ENCODE results near the gene TAOK3. TPM values are rescaled to one million over a fixed set of nuclear protein-coding genes. Genes with fewer than 3 reads are reported as not detected.

The TAOK3 gene
- 10 to 100 TPM; 43.5 to 57.8 (median 46.9) TPM for total RNA-seq

GRCh38 chr12:118372541-118373495, at the start of gene TAOK3:
Gene TAOK3, minus strand, starts transcription at chr12:118372907. Its CDS starts 117,340 bp downstream, at chr12:118255567.
- TF ChIP-seq CTCF (IDR thresholded peaks at IDR 0.05) (no peak), POLR2AphosphoS5 (IDR thresholded peaks at IDR 0.05) (peak; percentile 62 to 87 (median 74)), POLR2A (IDR thresholded peaks at IDR 0.05) (peak; percentile 83)

GRCh38 chr12:118420673-118421072, 48.0 kb upstream of the TAOK3 start:
- Histone ChIP-seq H3K36me3 (no peaks in the 10 kb centered on the region), H3K4me1 (no peaks in the 10 kb centered on the region), H3K9me3 (no peaks in the 10 kb centered on the region), H3K4me3 (no peak overlapping the region), H3K27ac (no peak overlapping the region), H3K27me3 (no peaks in the 10 kb centered on the region)
- TF ChIP-seq CTCF (IDR thresholded peaks at IDR 0.05) (no peak), POLR2AphosphoS5 (IDR thresholded peaks at IDR 0.05) (no peak), POLR2A (IDR thresholded peaks at IDR 0.05) (no peak)
- no peak for DNase-seq (ENCODE audit: low spot score in 2 of 2)
- intact Hi-C loops (cut with DNase I; ENCODE audit: low total_unique reads), result no loop called here

More at GRCh38 chr12:118372541-118373495, at the start of gene TAOK3:
- peaks cover 0 to 15% of the 10 kb centered on the region in 2 donors for H3K4me1 ChIP-seq
- H3K9me3 ChIP-seq, result no peaks in the 10 kb centered on the region
- H3K27me3 ChIP-seq, result no peaks in the 10 kb centered on the region
- H3K27ac ChIP-seq, result peak within 1 kb of the TSS; percentile 60 to 88
- peak; percentile 98 to 99 for DNase-seq (ENCODE audit: low spot score in 2 of 2)
- H3K4me3 ChIP-seq, result peak within 1 kb of the TSS; percentile 75 to 88 (median 86)
- intact Hi-C loops (cut with DNase I; ENCODE audit: low total_unique reads), result no loop called here
- H3K36me3 ChIP-seq, result no peaks in the 10 kb centered on the region

- no peak for DNase-seq (ENCODE audit: low spot score in 2 of 2)
- intact Hi-C loops (cut with DNase I; ENCODE audit: low total_unique reads), result no loop called here
- Histone ChIP-seq H3K27ac (no peak overlapping the region), H3K36me3 (no peaks in the 10 kb centered on the region), H3K4me1 (no peaks in the 10 kb centered on the region), H3K9me3 (no peaks in the 10 kb centered on the region), H3K27me3 (no peaks in the 10 kb centered on the region), H3K4me3 (no peak overlapping the region)
- TF ChIP-seq POLR2AphosphoS5 (IDR thresholded peaks at IDR 0.05) (no peak), CTCF (IDR thresholded peaks at IDR 0.05) (no peak), POLR2A (IDR thresholded peaks at IDR 0.05) (no peak)
Measured at GRCh38 chr12:118418385-118419057, 45.8 kb upstream of the TAOK3 start.

GRCh38 chr12:118417942-118418341, 45.2 kb upstream of the TAOK3 start:
- no peaks in the 10 kb centered on the region for H3K4me1 ChIP-seq
- TF ChIP-seq CTCF (IDR thresholded peaks at IDR 0.05) (no peak), POLR2AphosphoS5 (IDR thresholded peaks at IDR 0.05) (no peak), POLR2A (IDR thresholded peaks at IDR 0.05) (no peak)
- DNase-seq (ENCODE audit: low spot score in 2 of 2), result no peak
- intact Hi-C loops (cut with DNase I; ENCODE audit: low total_unique reads), result no loop called here
- no peaks in the 10 kb centered on the region for H3K27me3 ChIP-seq
- H3K4me3 ChIP-seq, result no peak overlapping the region
- no peaks in the 10 kb centered on the region for H3K36me3 ChIP-seq
- no peaks in the 10 kb centered on the region for H3K9me3 ChIP-seq
- H3K27ac ChIP-seq, result no peak overlapping the region

Data from breast epithelium (tissue), 4 donors.